ENCODE data around the gene ATP6V1B1.

ATP6V1B1 gene

GRCh38 chr2:70957798-70958197 is 22.1 kb downstream of the ATP6V1B1 start:
- DNase-seq: no peak
- H3K27me3 ChIP-seq (ENCODE audit: insufficient read depth, low read depth, severe bottlenecking): no peaks in the 10 kb centered on the region
- H3K4me3 ChIP-seq (ENCODE audit: low read depth, low read length): no peak overlapping the region

GRCh38 chr2:70958759-70959158 is 23.1 kb downstream of the ATP6V1B1 start:
- no peak for DNase-seq
- no peaks in the 10 kb centered on the region for H3K36me3 ChIP-seq
- no peaks in the 10 kb centered on the region for H3K9me3 ChIP-seq (ENCODE audit: severe bottlenecking)
- no peak for TF ChIP-seq CTCF (IDR thresholded peaks at IDR 0.05; ENCODE audit: low read depth, low read length)
- H3K27ac ChIP-seq: no peak overlapping the region
- H3K27me3 ChIP-seq (ENCODE audit: insufficient read depth, low read depth, severe bottlenecking): peaks cover 5% of the 10 kb centered on the region
- no peak overlapping the region for H3K4me3 ChIP-seq (ENCODE audit: low read depth, low read length)

More at GRCh38 chr2:70957798-70958197, 22.1 kb downstream of the ATP6V1B1 start:
- TF ChIP-seq CTCF (IDR thresholded peaks at IDR 0.05; ENCODE audit: low read depth, low read length): no peak
- Histone ChIP-seq H3K27ac (no peak overlapping the region), H3K36me3 (no peaks in the 10 kb centered on the region), H3K9me3 (ENCODE audit: severe bottlenecking) (no peaks in the 10 kb centered on the region)

GRCh38 chr2:70959271-70959761 is 23.6 kb downstream of the ATP6V1B1 start:
- TF ChIP-seq CTCF (IDR thresholded peaks at IDR 0.05; ENCODE audit: low read depth, low read length): no peak
- H3K27ac ChIP-seq: no peak overlapping the region
- DNase-seq: no peak
- H3K4me3 ChIP-seq (ENCODE audit: low read depth, low read length): no peak overlapping the region
- peaks cover 8% of the 10 kb centered on the region for H3K27me3 ChIP-seq (ENCODE audit: insufficient read depth, low read depth, severe bottlenecking)
- H3K36me3 ChIP-seq: no peaks in the 10 kb centered on the region
- no peaks in the 10 kb centered on the region for H3K9me3 ChIP-seq (ENCODE audit: severe bottlenecking)

DNA sequence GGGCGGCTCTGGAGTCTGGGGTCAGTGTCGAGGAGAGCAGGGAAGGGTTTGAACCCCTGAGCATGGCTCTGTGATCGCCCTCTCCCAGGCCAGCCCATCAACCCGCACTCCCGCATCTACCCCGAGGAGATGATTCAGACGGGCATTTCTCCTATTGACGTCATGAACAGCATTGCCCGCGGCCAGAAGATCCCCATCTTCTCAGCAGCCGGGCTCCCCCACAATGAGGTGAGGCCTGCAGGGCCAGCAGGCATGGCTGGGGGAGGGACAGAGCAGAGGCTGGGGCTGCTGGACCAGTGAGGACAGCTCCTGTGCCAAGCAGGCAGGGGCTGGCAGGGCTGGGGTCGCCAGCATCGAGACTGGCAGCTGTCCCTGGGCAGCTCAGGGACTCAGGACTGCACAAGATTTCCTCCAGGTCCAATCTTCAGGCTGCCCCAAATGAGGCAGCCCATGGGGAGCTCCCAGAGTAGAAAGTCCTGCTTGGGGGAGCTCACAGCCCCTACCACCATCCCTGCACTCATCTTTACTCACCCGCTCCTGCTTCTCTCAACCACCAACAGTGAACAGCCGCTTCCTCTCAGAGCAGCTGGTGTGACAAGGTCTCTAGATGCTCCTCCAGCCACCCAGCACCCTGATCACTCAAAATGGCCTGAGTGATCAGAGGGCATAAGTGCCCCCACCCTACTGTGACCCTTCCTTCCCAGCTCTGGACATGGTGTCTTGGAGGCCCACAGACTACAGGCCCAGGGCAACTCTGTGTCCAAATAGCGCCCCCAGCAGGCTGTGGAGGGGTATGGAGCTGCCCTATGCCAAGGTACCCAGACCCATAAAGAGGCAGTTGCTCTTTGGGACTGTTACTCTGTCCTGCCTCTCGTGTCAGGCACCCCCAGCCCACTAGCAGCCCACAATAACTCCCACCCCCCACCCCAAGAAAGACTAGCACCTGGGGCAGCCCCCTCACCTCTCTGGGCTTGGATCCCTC is 24.4 kb downstream of the ATP6V1B1 start:
- Histone ChIP-seq H3K27ac (no peak overlapping the region), H3K36me3 (no peaks in the 10 kb centered on the region), H3K4me3 (ENCODE audit: low read depth, low read length) (no peak overlapping the region), H3K9me3 (ENCODE audit: severe bottlenecking) (no peaks in the 10 kb centered on the region), H3K27me3 (ENCODE audit: insufficient read depth, low read depth, severe bottlenecking) (peaks cover 12% of the 10 kb centered on the region)
- DNase-seq: no peak
- TF ChIP-seq CTCF (IDR thresholded peaks at IDR 0.05; ENCODE audit: low read depth, low read length): peak; percentile 72

- no peak overlapping the region for H3K4me3 ChIP-seq (ENCODE audit: low read depth, low read length)
- no peak overlapping the region for H3K27ac ChIP-seq
- no peak for TF ChIP-seq CTCF (IDR thresholded peaks at IDR 0.05; ENCODE audit: low read depth, low read length)
- no peak for DNase-seq
- H3K36me3 ChIP-seq: no peaks in the 10 kb centered on the region
- H3K27me3 ChIP-seq (ENCODE audit: insufficient read depth, low read depth, severe bottlenecking): peaks cover 12% of the 10 kb centered on the region
- no peaks in the 10 kb centered on the region for H3K9me3 ChIP-seq (ENCODE audit: severe bottlenecking)
Measured at GRCh38 chr2:70960833-70961647, 25.3 kb downstream of the ATP6V1B1 start.
